GM19455 (cell line): ENCODE results near the gene AHRR.

Experiments
- ATAC-seq: cut with Tn5 transposase; IDR thresholded peaks from one replicate; pipeline ENCODE4 v1.9.1; 2021; ENCODE audit not compliant: unreplicated experiment

The AHRR gene

GRCh38 chr5:438481-438981, 117.0 kb downstream of the AHRR start:
- ATAC-seq: no peak

GRCh38 chr5:439181-439580, 117.7 kb downstream of the AHRR start:
- no peak for ATAC-seq

GRCh38 chr5:439636-440035, 118.1 kb downstream of the AHRR start:
- no peak for ATAC-seq

GRCh38 chr5:440401-441201, 119.1 kb downstream of the AHRR start:
- ATAC-seq: no peak

GRCh38 chr5:441996-442334, 120.5 kb downstream of the AHRR start:
- no peak for ATAC-seq

- ATAC-seq: peak; percentile 87
Observed at GRCh38 chr5:442335-443238, 121.1 kb downstream of the AHRR start, which contains the start of gene EXOC3. Gene EXOC3, plus strand, starts transcription at chr5:443176. Its CDS starts 3,030 bp downstream, at chr5:446206.

GRCh38 chr5:443239-444151, 122.0 kb downstream of the AHRR start:
- peak; percentile 17 for ATAC-seq

GRCh38 chr5:444226-444625, 122.7 kb downstream of the AHRR start:
- ATAC-seq: no peak

- no peak for ATAC-seq
Observed at GRCh38 chr5:445591-445990, 124.1 kb downstream of the AHRR start.

- no peak for ATAC-seq
Observed at GRCh38 chr5:446066-446882, 124.8 kb downstream of the AHRR start.

- ATAC-seq: no peak
Observed at GRCh38 chr5:446883-447263, 125.4 kb downstream of the AHRR start.

- ATAC-seq: no peak
Observed at GRCh38 chr5:447501-447900, 126.0 kb downstream of the AHRR start.

- ATAC-seq: no peak
Observed at GRCh38 chr5:448061-448765, 126.7 kb downstream of the AHRR start.

- no peak for ATAC-seq
Observed at GRCh38 chr5:448766-449090, 127.2 kb downstream of the AHRR start.

- ATAC-seq: no peak
Observed at GRCh38 chr5:449151-449550, 127.6 kb downstream of the AHRR start.

- no peak for ATAC-seq
Observed at GRCh38 chr5:451587-452458, 130.3 kb downstream of the AHRR start.

- no peak for ATAC-seq
Observed at GRCh38 chr5:452978-453710, 131.6 kb downstream of the AHRR start.
